ENCODE results near the gene CASKIN1.

CASKIN1 gene

GRCh38 chr16:2230376-2230775, 34.0 kb upstream of the CASKIN1 start:
- H3K4me2 ChIP-seq (ENCODE audit: low read depth, low read length, poor library complexity, severe bottlenecking): no peak overlapping the region
- H3F3A ChIP-seq (ENCODE audit: insufficient read depth): no peaks in the 10 kb centered on the region
- TF ChIP-seq EZH2phosphoT487 (conservative IDR thresholded peaks at IDR 0.05; ENCODE audit: low read length): no peak
- TF ChIP-seq CTCF (IDR thresholded peaks at IDR 0.05; ENCODE audit: insufficient read depth, low read length, poor library complexity, severe bottlenecking): no peak

DNA sequence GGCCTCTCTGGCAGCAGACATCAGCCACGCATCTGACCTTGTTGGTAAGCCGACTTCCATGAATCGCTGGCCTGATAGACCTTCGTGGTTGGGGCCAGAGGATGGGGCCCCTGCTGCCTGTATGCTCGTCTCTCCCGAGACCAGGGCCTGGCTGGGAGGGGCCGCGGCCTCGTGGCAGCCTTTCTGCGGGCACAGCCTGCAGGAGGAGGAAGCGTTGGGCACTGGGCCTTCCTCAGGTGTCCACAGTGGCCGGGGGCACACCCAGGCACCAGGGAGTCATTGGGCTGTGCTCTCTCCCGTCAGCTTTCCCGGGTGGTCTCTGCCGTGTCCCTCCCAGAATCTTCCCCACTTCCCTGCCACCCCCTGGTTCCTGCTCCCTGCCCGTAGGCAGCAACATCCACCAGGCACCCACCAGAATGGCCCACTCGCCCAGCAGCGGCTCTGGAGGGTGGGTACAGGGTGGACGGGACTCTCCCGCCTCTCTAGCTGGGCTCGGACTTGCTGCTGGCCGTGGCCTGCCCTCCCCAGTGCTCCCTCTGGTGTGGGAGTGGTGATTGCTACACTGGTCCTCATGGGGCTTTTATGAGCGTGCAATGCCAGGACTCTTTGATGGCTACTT, 33.3 kb upstream of the CASKIN1 start:
- H3K27me3 ChIP-seq (ENCODE audit: low read length): no peaks in the 10 kb centered on the region
- H3K79me2 ChIP-seq (ENCODE audit: insufficient read depth, low read length): peaks cover 33% of the 10 kb centered on the region
- no peaks in the 10 kb centered on the region for H3K36me3 ChIP-seq (ENCODE audit: low read length)
- H2AFZ ChIP-seq (ENCODE audit: low read depth, low read length, severe bottlenecking): no peak overlapping the region
- no peak overlapping the region for H3K4me3 ChIP-seq (ENCODE audit: insufficient read depth, low read length, poor library complexity, severe bottlenecking)
- no peaks in the 10 kb centered on the region for H3F3A ChIP-seq (ENCODE audit: insufficient read depth)
- no peak overlapping the region for H3K27ac ChIP-seq (ENCODE audit: low read depth, low read length)
- TF ChIP-seq EZH2phosphoT487 (conservative IDR thresholded peaks at IDR 0.05; ENCODE audit: low read length) (no peak), CTCF (IDR thresholded peaks at IDR 0.05; ENCODE audit: insufficient read depth, low read length, poor library complexity, severe bottlenecking) (no peak)
- no peaks in the 10 kb centered on the region for H4K20me1 ChIP-seq (ENCODE audit: low read depth, low read length)
- H3K9ac ChIP-seq (ENCODE audit: low read length): no peak overlapping the region
- H3K4me2 ChIP-seq (ENCODE audit: low read depth, low read length, poor library complexity, severe bottlenecking): no peak overlapping the region
- no peaks in the 10 kb centered on the region for H3K9me2 ChIP-seq (replicated peaks; ENCODE audit: insufficient read depth, low read length)
- no peaks in the 10 kb centered on the region for H3K9me3 ChIP-seq (ENCODE audit: insufficient read depth, low read length)

More at GRCh38 chr16:2230376-2230775, 34.0 kb upstream of the CASKIN1 start:
- Histone ChIP-seq H3K9me3 (ENCODE audit: insufficient read depth, low read length) (no peaks in the 10 kb centered on the region), H3K79me2 (ENCODE audit: insufficient read depth, low read length) (peaks cover 27% of the 10 kb centered on the region), H3K36me3 (ENCODE audit: low read length) (no peaks in the 10 kb centered on the region), H3K27me3 (ENCODE audit: low read length) (no peaks in the 10 kb centered on the region), H3K4me3 (ENCODE audit: insufficient read depth, low read length, poor library complexity, severe bottlenecking) (no peak overlapping the region), H3K9me2 (replicated peaks; ENCODE audit: insufficient read depth, low read length) (no peaks in the 10 kb centered on the region), H3K9ac (ENCODE audit: low read length) (no peak overlapping the region), H4K20me1 (ENCODE audit: low read depth, low read length) (no peaks in the 10 kb centered on the region), H2AFZ (ENCODE audit: low read depth, low read length, severe bottlenecking) (no peak overlapping the region), H3K27ac (ENCODE audit: low read depth, low read length) (no peak overlapping the region)

GRCh38 chr16:2229091-2229490, 32.7 kb upstream of the CASKIN1 start:
- H3K9ac ChIP-seq (ENCODE audit: low read length): no peak overlapping the region
- no peak overlapping the region for H2AFZ ChIP-seq (ENCODE audit: low read depth, low read length, severe bottlenecking)
- H4K20me1 ChIP-seq (ENCODE audit: low read depth, low read length): no peaks in the 10 kb centered on the region
- no peak overlapping the region for H3K4me3 ChIP-seq (ENCODE audit: insufficient read depth, low read length, poor library complexity, severe bottlenecking)
- no peaks in the 10 kb centered on the region for H3K9me3 ChIP-seq (ENCODE audit: insufficient read depth, low read length)
- H3K9me2 ChIP-seq (replicated peaks; ENCODE audit: insufficient read depth, low read length): no peaks in the 10 kb centered on the region
- no peak overlapping the region for H3K4me2 ChIP-seq (ENCODE audit: low read depth, low read length, poor library complexity, severe bottlenecking)
- H3K36me3 ChIP-seq (ENCODE audit: low read length): no peaks in the 10 kb centered on the region
- 0 out of 2 replicates have a peak, but pooled peaks cover 3% of the 10 kb centered on the region for H3F3A ChIP-seq (ENCODE audit: insufficient read depth)
- TF ChIP-seq CTCF (IDR thresholded peaks at IDR 0.05; ENCODE audit: insufficient read depth, low read length, poor library complexity, severe bottlenecking): no peak
- TF ChIP-seq EZH2phosphoT487 (conservative IDR thresholded peaks at IDR 0.05; ENCODE audit: low read length): no peak
- H3K27ac ChIP-seq (ENCODE audit: low read depth, low read length): no peak overlapping the region
- peaks cover 40% of the 10 kb centered on the region for H3K79me2 ChIP-seq (ENCODE audit: insufficient read depth, low read length)
- H3K27me3 ChIP-seq (ENCODE audit: low read length): no peaks in the 10 kb centered on the region
